H1 (cell line): ENCODE data around the gene CEL. TPM values are rescaled to one million over a fixed set of nuclear protein-coding genes. Genes with fewer than 3 reads are reported as not detected.

ENCODE experiments used
- CTCF ChIA-PET: fragments of 300-600 bp; sonication (Branson Sonifier 250); formaldehyde crosslinking; loops from one replicate; lab custom pipeline; 2021; ENCODE audit not compliant: partially characterized antibody; lab: Charles Lee
- POLR2A ChIA-PET: fragments of 300-600 bp; sonication (Branson Sonifier 250); formaldehyde crosslinking; loops from one replicate; lab custom pipeline; 2021; ENCODE audit warnings: inconsistent platforms; ENCODE audit not compliant: partially characterized antibody; lab: Charles Lee
- DNase-seq, 2 experiments: peaks; one replicate each; pipeline versions ENCODE4 v3.0.0 to v3.0.0-alpha.2; 2010 to 2022; ENCODE audit warnings: low spot score in 2 of 2, low read depth in 1 of 2, mixed read lengths in 1 of 2
- FAIRE-seq: peaks from 2 replicates; lab custom pipeline; 2011; peaks lifted over from hg19 to GRCh38; lab: Jason Lieb, UNC
- H2AFZ ChIP-seq: 2 replicates; pipeline ENCODE4 v1.8.1; 2012; ENCODE audit warnings: low read length, inconsistent platforms
- H2AK5ac ChIP-seq: 2 replicates; pipeline ENCODE4 v1.6.1; 2013; ENCODE audit warnings: low read depth, low read length
- H2BK120ac ChIP-seq: replicated peaks from 2 replicates; pipeline ENCODE3; 2013; ENCODE audit warnings: low read depth, low read length, inconsistent platforms
- H2BK12ac ChIP-seq: 2 replicates; pipeline ENCODE4 v1.6.1; 2013; ENCODE audit warnings: low read depth, low read length
- H2BK15ac ChIP-seq: 2 replicates; pipeline ENCODE4 v1.6.1; 2013; ENCODE audit warnings: low read length
- H2BK20ac ChIP-seq: 2 replicates; pipeline ENCODE4 v1.6.1; 2013; ENCODE audit warnings: low read length
- H2BK5ac ChIP-seq: 2 replicates; pipeline ENCODE4 v1.6.1; 2013; ENCODE audit warnings: low read depth, low read length
- H3K14ac ChIP-seq: 2 replicates; pipeline ENCODE4 v1.6.1; 2013; ENCODE audit warnings: inconsistent platforms; ENCODE audit not compliant: insufficient read length
- H3K18ac ChIP-seq: 2 replicates; pipeline ENCODE4 v1.6.1; 2013; ENCODE audit warnings: low read length; ENCODE audit errors: extremely low read depth
- H3K23ac ChIP-seq: 2 replicates; pipeline ENCODE4 v1.6.1; 2013; ENCODE audit warnings: inconsistent platforms; ENCODE audit not compliant: insufficient read length
- H3K23me2 ChIP-seq: 2 replicates; pipeline ENCODE4 v1.6.1; 2013; ENCODE audit warnings: low read depth, low read length
- H3K27ac ChIP-seq: 2 replicates; pipeline ENCODE4 v1.6.1; 2011; ENCODE audit warnings: low read depth, low read length, inconsistent platforms
- H3K27me3 ChIP-seq, 4 experiments: replicated peaks in 1 of 4; 1 replicate in 1 of 4; 2 replicates in 3 of 4; pipeline versions ENCODE4 v1.6.1 to v1.8.1; 2011 to 2013; ENCODE audit warnings: low read length in 3 of 4, mild to moderate bottlenecking in 3 of 4, inconsistent platforms in 2 of 4, mixed read lengths in 2 of 4, moderate library complexity in 1 of 4; ENCODE audit not compliant: control insufficient read depth in 3 of 4, insufficient read depth in 3 of 4; ENCODE audit errors: extremely low read depth in 1 of 4
- H3K36me3 ChIP-seq, 4 experiments: 2 replicates each; pipeline versions ENCODE4 v1.6.1 to v1.8.1; 2011 to 2013; ENCODE audit warnings: mild to moderate bottlenecking in 4 of 4, low read length in 3 of 4, moderate library complexity in 2 of 4, control low read depth in 1 of 4, inconsistent platforms in 1 of 4; ENCODE audit not compliant: insufficient read depth in 4 of 4, control insufficient read depth in 2 of 4
- H3K4ac ChIP-seq: replicated peaks from 2 replicates; pipeline ENCODE3; 2013; ENCODE audit warnings: low read length, low read depth, mixed read lengths, inconsistent platforms; ENCODE audit not compliant: insufficient read length
- H3K4me1 ChIP-seq, 4 experiments: replicated peaks in 1 of 4; 1 replicate in 1 of 4; 2 replicates in 3 of 4; pipeline versions ENCODE4 v1.6.1 to v1.8.1; 2011 to 2013; ENCODE audit warnings: low read length in 3 of 4, inconsistent platforms in 2 of 4, mixed read lengths in 1 of 4; ENCODE audit not compliant: insufficient read depth in 4 of 4, control insufficient read depth in 3 of 4
- H3K4me2 ChIP-seq, 2 experiments: 2 replicates each; pipeline versions ENCODE4 v1.6.1 to v1.8.1; 2011 to 2013; ENCODE audit warnings: low read depth in 2 of 2, low read length in 2 of 2, control low read depth in 1 of 2, inconsistent platforms in 1 of 2, mild to moderate bottlenecking in 1 of 2; ENCODE audit not compliant: insufficient read depth in 1 of 2
- H3K4me3 ChIP-seq, 4 experiments: fragments of 200-600, 300-600 bp in 1 of 4; sonication (generic), shearing (Covaris generic), sonication (Bioruptor Twin) in 1 of 4; 2 replicates each; pipeline versions ENCODE4 v1.5.1 to v1.8.1; 2011 to 2016; ENCODE audit warnings: low read length in 4 of 4, low read depth in 3 of 4, control low read depth in 2 of 4, inconsistent platforms in 2 of 4, mild to moderate bottlenecking in 2 of 4, mixed read lengths in 1 of 4, moderate library complexity in 1 of 4; ENCODE audit not compliant: insufficient read depth in 2 of 4; ENCODE audit errors: extremely low read depth in 1 of 4
- H3K56ac ChIP-seq: replicated peaks from 2 replicates; pipeline ENCODE3; 2013; ENCODE audit warnings: low read depth, mild to moderate bottlenecking, mixed read lengths, low read length, inconsistent platforms; ENCODE audit not compliant: insufficient read length
- H3K79me1 ChIP-seq: 2 replicates; pipeline ENCODE4 v1.6.1; 2013; ENCODE audit warnings: low read depth, low read length, control low read depth
- H3K79me2 ChIP-seq, 2 experiments: 2 replicates each; pipeline versions ENCODE4 v1.6.1 to v1.8.1; 2012 to 2013; ENCODE audit warnings: low read length in 2 of 2, mild to moderate bottlenecking in 2 of 2, inconsistent platforms in 1 of 2; ENCODE audit not compliant: insufficient read depth in 2 of 2, control insufficient read depth in 1 of 2
- H3K9ac ChIP-seq, 4 experiments: replicated peaks in 1 of 4; 1 replicate in 1 of 4; 2 replicates in 3 of 4; pipeline versions ENCODE4 v1.6.1 to v1.8.1; 2011 to 2013; ENCODE audit warnings: low read depth in 3 of 4, low read length in 3 of 4, control low read depth in 2 of 4, mild to moderate bottlenecking in 2 of 4, moderate library complexity in 2 of 4, inconsistent platforms in 1 of 4; ENCODE audit errors: extremely low read depth in 1 of 4
- H3K9me3 ChIP-seq, 2 experiments: 2 replicates each; pipeline versions ENCODE4 v1.6.1 to v1.8.1; 2012 to 2013; ENCODE audit warnings: mild to moderate bottlenecking in 2 of 2, moderate library complexity in 2 of 2, control low read depth in 1 of 2, inconsistent platforms in 1 of 2, low read depth in 1 of 2, low read length in 1 of 2, mixed read lengths in 1 of 2; ENCODE audit not compliant: insufficient read depth in 2 of 2
- H4K20me1 ChIP-seq, 2 experiments: replicated peaks in 1 of 2; 2 replicates each; pipeline versions ENCODE3 to v1.8.1; 2011 to 2013; ENCODE audit warnings: inconsistent platforms in 2 of 2, low read length in 2 of 2, mild to moderate bottlenecking in 1 of 2; ENCODE audit not compliant: insufficient read depth in 2 of 2, control insufficient read depth in 1 of 2
- H4K5ac ChIP-seq: 2 replicates; pipeline ENCODE4 v1.6.1; 2013; ENCODE audit warnings: low read length, low read depth, mixed read lengths, inconsistent platforms; ENCODE audit not compliant: insufficient read length
- H4K8ac ChIP-seq: 2 replicates; pipeline ENCODE4 v1.8.0; 2013; ENCODE audit warnings: mild to moderate bottlenecking, moderate library complexity, low read length, inconsistent platforms; ENCODE audit not compliant: insufficient read depth; ENCODE audit errors: extremely low read depth
- H4K91ac ChIP-seq: replicated peaks from 2 replicates; pipeline ENCODE3; 2013; ENCODE audit warnings: low read length, mixed read lengths, inconsistent platforms; ENCODE audit not compliant: insufficient read length
- CEBPB ChIP-seq: IDR thresholded peaks from 2 replicates; pipeline ENCODE4 v1.6.1; 2012; ENCODE audit warnings: low read depth, low read length
- POLR2AphosphoS5 ChIP-seq: IDR thresholded peaks from 2 replicates; pipeline ENCODE4 v1.6.1; 2011; ENCODE audit warnings: low read depth, low read length
- SAP30 ChIP-seq: fragments of 300-600 bp; sonication (generic); IDR thresholded peaks from 2 replicates; pipeline ENCODE4 v1.7.1; 2012; ENCODE audit warnings: low read length, moderate library complexity, mild to moderate bottlenecking, inconsistent platforms; ENCODE audit not compliant: insufficient read depth, insufficient replicate concordance
- SP1 ChIP-seq: IDR thresholded peaks from 2 replicates; pipeline ENCODE4 v1.6.1; 2011; ENCODE audit warnings: low read depth, low read length
- WGBS, 2 experiments: shearing (Covaris generic) in 1 of 2; methylation state at CpG; one replicate each; pipeline versions ENCODE4 v1.1.6 to v1.1.7; 2013 to 2015; ENCODE audit warnings: low lambda C conversion rate in 2 of 2, mixed read lengths in 2 of 2, inconsistent platforms in 1 of 2, low coverage in 1 of 2, missing lambda C conversion rate in 1 of 2; ENCODE audit not compliant: insufficient replicate concordance in 2 of 2, insufficient coverage in 1 of 2, insufficient read length in 1 of 2; ENCODE audit errors: extremely low coverage in 1 of 2, missing lambda C conversion rate in 1 of 2; 5-methylcytosine and 5-hydroxymethylcytosine counted together
- polyA plus RNA-seq, 7 experiments: library from polyadenylated mRNA; depleted of rRNA in 3 of 7; stranded (reverse) in 5 of 7; unstranded in 2 of 7; fragments of >200 nt in 5 of 7; fragments of 200-250 nt in 2 of 7; gene quantifications; 1 replicate in 5 of 7; 2 replicates in 1 of 7; 4 replicates in 1 of 7; pipeline versions ENCODE4 v1.2.1 to v1.2.3, GENCODE V29; 2011 to 2013; ENCODE audit warnings: missing spikeins in 2 of 7, mixed read lengths in 2 of 7
- total RNA-seq: library from RNA; stranded (reverse); fragmentation: NEBNext Ultra II Directional; extraction: Animal tissue kit (Norgen Biotek cat#: 25700); gene quantifications from 2 replicates; pipeline ENCODE4 v1.2.1, GENCODE V29; 2021

The CEL gene
- total and polyA plus RNA-seq, 2 of the 8 experiments (the other 6 are each of a cell fraction or from before 2014, with no cell fraction given) = 1.8 to 3.4 TPM

- no peaks in the 10 kb centered on the region; a peak in 1 of 8 replicates for H3K36me3 ChIP-seq
- POLR2A ChIA-PET = interaction anchor here (1.3 to 1.8 kb wide), 2 partner anchors 9 to 14 kb away, joined by 5 to 7 read pairs; no protein-coding TSS in a partner anchor
- H3K79me2 ChIP-seq = no peaks in the 10 kb centered on the region
- no peak overlapping the region for H3K4me3 ChIP-seq
- no peaks in the 10 kb centered on the region for H3K23me2 ChIP-seq
- TF ChIP-seq SAP30 (no peak), SP1 (no peak), CEBPB (no peak), POLR2AphosphoS5 (no peak)
- H3K23ac ChIP-seq = no peak overlapping the region
- CTCF ChIA-PET = interaction anchor here (0.6 to 1.9 kb wide), 5 partner anchors 28 to 232 kb away, joined by 3 to 6 read pairs (median 4); partner anchors contain the start of gene GTF3C5
- 93% methylated on average over 8 of the region's 8 CpGs; no CpG with 5 or more reads in 1 of the 2 experiments for WGBS, 2 experiments
- no peak overlapping the region for H2AFZ ChIP-seq
- no peak overlapping the region for H2BK5ac ChIP-seq
- no peak overlapping the region for H2BK120ac ChIP-seq
- H3K14ac ChIP-seq = no peak overlapping the region
- H3K9me3 ChIP-seq = no peaks in the 10 kb centered on the region
- DNase-seq (no peak), FAIRE-seq (no peak)
- H3K27ac ChIP-seq = no peak overlapping the region
- H3K9ac ChIP-seq = no peak overlapping the region
- no peak overlapping the region for H4K91ac ChIP-seq
- H2BK15ac ChIP-seq = no peak overlapping the region
- no peak overlapping the region for H3K18ac ChIP-seq
- no peak overlapping the region for H3K4me2 ChIP-seq
- no peaks in the 10 kb centered on the region for H3K27me3 ChIP-seq
- no peak overlapping the region for H4K8ac ChIP-seq
- no peak overlapping the region for H2BK20ac ChIP-seq
- no peak overlapping the region for H2BK12ac ChIP-seq
- no peaks in the 10 kb centered on the region for H3K79me1 ChIP-seq
- no peak overlapping the region; the same call in 1 of the 2 replicates for H2AK5ac ChIP-seq
- no peaks in the 10 kb centered on the region for H4K20me1 ChIP-seq
- H4K5ac ChIP-seq = no peak overlapping the region
- no peak overlapping the region for H3K56ac ChIP-seq
- no peak overlapping the region for H3K4ac ChIP-seq
- H3K4me1 ChIP-seq = no peaks in the 10 kb centered on the region
Measured at GRCh38 chr9:133074111-133074651, 12.4 kb downstream of the CEL start.
